Ovary (tissue), 3 donors: ENCODE results near the gene UBQLNL.

ENCODE experiments used
- EP300 ChIP-seq: sonication (generic); formaldehyde crosslinking; IDR thresholded peaks from one replicate; pipeline ENCODE4 v1.6.1; 2017; ENCODE audit warnings: antibody characterized with exemption
- TF ChIP-seq, protein P1 (sequence below), 3 donors: fragments of 450-650 bp in 2 of 3; fragments of 200-600 bp in 1 of 3; IDR thresholded peaks; one replicate each; pipeline versions ENCODE4 v1.5.1 to v1.8.0; 2016 to 2022; ENCODE audit warnings: antibody characterized with exemption in 3 of 3, mild to moderate bottlenecking in 1 of 3
- donor health status: DM: no; HTN: no; CAD: no.

DNA sequence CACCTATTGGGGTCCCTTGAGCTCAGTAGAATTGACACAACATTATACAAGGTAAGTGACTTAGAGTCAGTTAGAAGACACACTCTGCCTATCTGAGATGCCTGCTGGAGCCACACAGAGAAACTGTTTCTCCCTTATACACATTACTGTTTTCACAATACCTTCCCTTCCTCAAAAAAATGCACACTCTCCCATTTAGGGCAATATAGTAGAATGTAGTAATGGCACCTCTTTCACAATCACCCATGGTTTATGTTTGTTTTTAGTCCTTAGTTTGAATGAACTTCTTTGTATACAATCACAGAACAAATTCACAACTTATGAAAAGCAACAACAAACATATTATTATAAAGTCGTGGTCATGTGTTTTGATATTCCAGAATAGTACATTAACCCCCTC is 17.5 kb upstream of the UBQLNL start:
- TF ChIP-seq, protein P1, sequence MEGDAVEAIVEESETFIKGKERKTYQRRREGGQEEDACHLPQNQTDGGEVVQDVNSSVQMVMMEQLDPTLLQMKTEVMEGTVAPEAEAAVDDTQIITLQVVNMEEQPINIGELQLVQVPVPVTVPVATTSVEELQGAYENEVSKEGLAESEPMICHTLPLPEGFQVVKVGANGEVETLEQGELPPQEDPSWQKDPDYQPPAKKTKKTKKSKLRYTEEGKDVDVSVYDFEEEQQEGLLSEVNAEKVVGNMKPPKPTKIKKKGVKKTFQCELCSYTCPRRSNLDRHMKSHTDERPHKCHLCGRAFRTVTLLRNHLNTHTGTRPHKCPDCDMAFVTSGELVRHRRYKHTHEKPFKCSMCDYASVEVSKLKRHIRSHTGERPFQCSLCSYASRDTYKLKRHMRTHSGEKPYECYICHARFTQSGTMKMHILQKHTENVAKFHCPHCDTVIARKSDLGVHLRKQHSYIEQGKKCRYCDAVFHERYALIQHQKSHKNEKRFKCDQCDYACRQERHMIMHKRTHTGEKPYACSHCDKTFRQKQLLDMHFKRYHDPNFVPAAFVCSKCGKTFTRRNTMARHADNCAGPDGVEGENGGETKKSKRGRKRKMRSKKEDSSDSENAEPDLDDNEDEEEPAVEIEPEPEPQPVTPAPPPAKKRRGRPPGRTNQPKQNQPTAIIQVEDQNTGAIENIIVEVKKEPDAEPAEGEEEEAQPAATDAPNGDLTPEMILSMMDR (IDR thresholded peaks at IDR 0.05), result no peak
- no peak for TF ChIP-seq EP300
